ENCODE data around the gene THPO. TPM values are rescaled to one million over a fixed set of nuclear protein-coding genes. Genes with fewer than 3 reads are reported as not detected.
A peak's percentile ranks its signal among the peaks of the same experiment; 100 is the strongest.

THPO gene
- total and polyA plus RNA-seq, 4 donors = 3.9 to 14.4 (median 8.9) TPM

- H3K9ac ChIP-seq (ENCODE audit: low read depth in 1 of 2, low read length in 2 of 2) = no peak overlapping the region
- no peak overlapping the region for H3K4me3 ChIP-seq (ENCODE audit: low read depth in 1 of 3, low read length in 3 of 3)
- peak overlapping the region; percentile 16 to 84 for H3K27ac ChIP-seq (ENCODE audit: low read depth in 1 of 2, low read length in 2 of 2)
- H3K36me3 ChIP-seq (ENCODE audit: control insufficient read depth in 4 of 4, insufficient read depth in 3 of 4, low read depth in 1 of 4, low read length in 3 of 4) = peaks cover 14 to 50% (median 46%) of the 10 kb centered on the region in 4 donors
- DNase-seq (ENCODE audit: low spot score) = no peak
- 89% methylated on average over 15 of the region's 15 CpGs for WGBS
- TF ChIP-seq ZBTB33 (IDR thresholded peaks at IDR 0.05) = no peak
- TF ChIP-seq EGR1 (IDR thresholded peaks at IDR 0.05; ENCODE audit: low read depth in 2 of 2) = no peak
- no peak for TF ChIP-seq HNF4A (conservative IDR thresholded peaks at IDR 0.05)
- no peak for TF ChIP-seq FOXA2 (IDR thresholded peaks at IDR 0.05)
- no peak for TF ChIP-seq JUND (IDR thresholded peaks at IDR 0.05)
- no peak for TF ChIP-seq NR2F2 (IDR thresholded peaks at IDR 0.05)
- no peak for TF ChIP-seq CTCF (IDR thresholded peaks at IDR 0.05; ENCODE audit: low read depth, low read length, missing input control)
- no peak for TF ChIP-seq TAF1 (conservative IDR thresholded peaks at IDR 0.05)
- no peak for TF ChIP-seq SP1 (IDR thresholded peaks at IDR 0.05)
- TF ChIP-seq HNF4G (IDR thresholded peaks at IDR 0.05) = no peak
- no peak for TF ChIP-seq REST (IDR thresholded peaks at IDR 0.05)
- no peaks in the 10 kb centered on the region for H3K27me3 ChIP-seq (ENCODE audit: control insufficient read depth in 4 of 4, insufficient read depth in 4 of 4, low read length in 3 of 4)
- no peaks in the 10 kb centered on the region for H3K9me3 ChIP-seq (ENCODE audit: control insufficient read depth in 4 of 4, low read length in 3 of 4)
- H3K4me1 ChIP-seq (ENCODE audit: control insufficient read depth in 4 of 4, insufficient read depth in 4 of 4, low read length in 3 of 4) = peaks cover 0 to 13% (median 6%) of the 10 kb centered on the region in 4 donors
Measured at GRCh38 chr3:184334470-184335158, 43.4 kb downstream of the THPO start.

- no peak overlapping the region for H3K9ac ChIP-seq (ENCODE audit: low read depth in 1 of 2, low read length in 2 of 2)
- DNase-seq (ENCODE audit: low spot score) = no peak
- WGBS = 88% methylated on average over 3 of the region's 3 CpGs
- H3K9me3 ChIP-seq (ENCODE audit: control insufficient read depth in 4 of 4, low read length in 3 of 4) = no peaks in the 10 kb centered on the region
- H3K4me1 ChIP-seq (ENCODE audit: control insufficient read depth in 4 of 4, insufficient read depth in 4 of 4, low read length in 3 of 4) = peaks cover 0 to 13% (median 6%) of the 10 kb centered on the region in 4 donors
- no peaks in the 10 kb centered on the region for H3K27me3 ChIP-seq (ENCODE audit: control insufficient read depth in 4 of 4, insufficient read depth in 4 of 4, low read length in 3 of 4)
- H3K27ac ChIP-seq (ENCODE audit: low read depth in 1 of 2, low read length in 2 of 2) = peak overlapping the region in 1 of 2 donors; percentile 35
- peaks cover 15 to 58% (median 52%) of the 10 kb centered on the region in 4 donors for H3K36me3 ChIP-seq (ENCODE audit: control insufficient read depth in 4 of 4, insufficient read depth in 3 of 4, low read depth in 1 of 4, low read length in 3 of 4)
- no peak overlapping the region for H3K4me3 ChIP-seq (ENCODE audit: low read depth in 1 of 3, low read length in 3 of 3)
- TF ChIP-seq REST (IDR thresholded peaks at IDR 0.05) (no peak), HNF4G (IDR thresholded peaks at IDR 0.05) (no peak), SP1 (IDR thresholded peaks at IDR 0.05) (no peak), CTCF (IDR thresholded peaks at IDR 0.05; ENCODE audit: low read depth, low read length, missing input control) (no peak), GABPA (IDR thresholded peaks at IDR 0.05 in 1 of 2, conservative IDR thresholded peaks at IDR 0.05 in 1 of 2) (no peak), NR2F2 (IDR thresholded peaks at IDR 0.05) (no peak), JUND (IDR thresholded peaks at IDR 0.05) (no peak), RAD21 (IDR thresholded peaks at IDR 0.05) (no peak), MAX (IDR thresholded peaks at IDR 0.05) (no peak), ZBTB33 (IDR thresholded peaks at IDR 0.05) (no peak)
Measured at GRCh38 chr3:184333700-184334099, 44.3 kb downstream of the THPO start.

Data from liver (tissue), 9 donors.